H9 (cell line): Measurements from ENCODE around the gene WDFY3. TPM values are rescaled to one million over a fixed set of nuclear protein-coding genes. Genes with fewer than 3 reads are reported as not detected.

Experiments
- DNase-seq: peaks from one replicate; pipeline ENCODE4 v3.0.0-alpha.2; 2017
- H2AFZ ChIP-seq: one replicate; pipeline ENCODE4 v1.6.1; 2013; ENCODE audit warnings: mild to moderate bottlenecking, low read length, control low read depth, moderate library complexity
- H2AK5ac ChIP-seq: 2 replicates; pipeline ENCODE4 v1.6.1; 2013; ENCODE audit warnings: low read length, control low read depth, mixed read lengths; ENCODE audit not compliant: insufficient read length
- H2BK120ac ChIP-seq: one replicate; pipeline ENCODE4 v1.6.1; 2013; ENCODE audit warnings: low read depth, mild to moderate bottlenecking, low read length, control low read depth, inconsistent platforms; ENCODE audit not compliant: poor library complexity, severe bottlenecking
- H2BK12ac ChIP-seq: 2 replicates; pipeline ENCODE4 v1.6.1; 2013; ENCODE audit warnings: low read length, control low read depth, mixed read lengths, low read depth; ENCODE audit not compliant: insufficient read length
- H2BK15ac ChIP-seq: 2 replicates; pipeline ENCODE4 v1.6.1; 2013; ENCODE audit warnings: low read depth, low read length, control low read depth
- H2BK20ac ChIP-seq: one replicate; pipeline ENCODE4 v1.6.1; 2013; ENCODE audit warnings: low read depth, mild to moderate bottlenecking, low read length, control low read depth, inconsistent platforms; ENCODE audit not compliant: poor library complexity, severe bottlenecking
- H2BK5ac ChIP-seq: 2 replicates; pipeline ENCODE4 v1.6.1; 2013; ENCODE audit warnings: low read length, control low read depth, mixed read lengths; ENCODE audit not compliant: insufficient read length
- H3K14ac ChIP-seq: 2 replicates; pipeline ENCODE4 v1.6.1; 2013; ENCODE audit warnings: low read length, control low read depth; ENCODE audit not compliant: insufficient read depth
- H3K18ac ChIP-seq: 2 replicates; pipeline ENCODE4 v1.6.1; 2013; ENCODE audit warnings: low read depth, mild to moderate bottlenecking, mixed read lengths, low read length, control low read depth; ENCODE audit not compliant: insufficient read length
- H3K23ac ChIP-seq: 2 replicates; pipeline ENCODE4 v1.6.1; 2013; ENCODE audit warnings: low read length, control low read depth, mixed read lengths, low read depth; ENCODE audit not compliant: insufficient read length
- H3K23me2 ChIP-seq: 2 replicates; pipeline ENCODE4 v1.6.1; 2013; ENCODE audit warnings: low read depth, mild to moderate bottlenecking, mixed read lengths, low read length, control low read depth; ENCODE audit not compliant: insufficient read length, poor library complexity, severe bottlenecking
- H3K27ac ChIP-seq: 2 replicates; pipeline ENCODE4 v1.5.1; 2013; ENCODE audit warnings: low read length, control low read depth, mixed read lengths, low read depth; ENCODE audit not compliant: insufficient read length
- H3K27me3 ChIP-seq: 2 replicates; pipeline ENCODE4 v1.6.1; 2013; ENCODE audit warnings: low read length, control low read depth, inconsistent platforms; ENCODE audit not compliant: insufficient read depth
- H3K4ac ChIP-seq: 2 replicates; pipeline ENCODE4 v1.6.1; 2013; ENCODE audit warnings: low read depth, mild to moderate bottlenecking, control low read depth, inconsistent platforms, low read length, moderate library complexity
- H3K4me1 ChIP-seq: 2 replicates; pipeline ENCODE4 v1.6.1; 2013; ENCODE audit warnings: low read length, control low read depth, inconsistent platforms; ENCODE audit not compliant: insufficient read depth
- H3K4me2 ChIP-seq: 2 replicates; pipeline ENCODE4 v1.6.1; 2013; ENCODE audit warnings: low read length, control low read depth, mixed read lengths; ENCODE audit not compliant: insufficient read length, insufficient read depth
- H3K56ac ChIP-seq: 2 replicates; pipeline ENCODE4 v1.6.1; 2013; ENCODE audit warnings: low read depth, mild to moderate bottlenecking, mixed read lengths, low read length, control low read depth; ENCODE audit not compliant: insufficient read length
- H3K79me1 ChIP-seq: 2 replicates; pipeline ENCODE4 v1.6.1; 2013; ENCODE audit warnings: low read depth, mild to moderate bottlenecking, moderate library complexity, low read length, control low read depth, inconsistent platforms; ENCODE audit not compliant: insufficient read depth, poor library complexity, severe bottlenecking
- H3K79me2 ChIP-seq: 2 replicates; pipeline ENCODE4 v1.6.1; 2013; ENCODE audit warnings: low read length, control low read depth, inconsistent platforms; ENCODE audit not compliant: insufficient read depth
- H3K9ac ChIP-seq: 2 replicates; pipeline ENCODE4 v1.6.1; 2013; ENCODE audit warnings: low read length, control low read depth, mixed read lengths; ENCODE audit not compliant: insufficient read length; ENCODE audit errors: extremely low read depth
- H3K9me3 ChIP-seq: one replicate; pipeline ENCODE4 v1.6.1; 2013; ENCODE audit warnings: low read depth, low read length, inconsistent platforms; ENCODE audit not compliant: control insufficient read depth
- H3T11ph ChIP-seq: one replicate; pipeline ENCODE4 v1.6.1; 2013; ENCODE audit warnings: mild to moderate bottlenecking, low read length, control low read depth, inconsistent platforms
- H4K20me1 ChIP-seq: one replicate; pipeline ENCODE4 v1.6.1; 2013; ENCODE audit not compliant: control insufficient read depth, insufficient read length, insufficient read depth
- H4K5ac ChIP-seq: 2 replicates; pipeline ENCODE4 v1.6.1; 2013; ENCODE audit warnings: low read depth, mild to moderate bottlenecking, mixed read lengths, low read length, control low read depth; ENCODE audit not compliant: insufficient read length
- H4K8ac ChIP-seq: replicated peaks from 2 replicates; pipeline ENCODE4 v1.6.1; 2013; ENCODE audit warnings: low read length, control low read depth, mixed read lengths, low read depth; ENCODE audit not compliant: insufficient read length
- H4K91ac ChIP-seq: 2 replicates; pipeline ENCODE4 v1.6.1; 2013; ENCODE audit warnings: low read depth, mild to moderate bottlenecking, moderate library complexity, mixed read lengths, low read length, control low read depth; ENCODE audit not compliant: insufficient read length
- H3K27ac Mint-ChIP-seq, 3 experiments: 2 replicates in 2 of 3; 3 replicates in 1 of 3; pipeline ENCODE4 v1.8.0; 2020 to 2021; ENCODE audit warnings: mixed read lengths in 3 of 3, mild to moderate bottlenecking in 1 of 3, moderate library complexity in 1 of 3
- H3K27me3 Mint-ChIP-seq: 2 replicates; pipeline ENCODE4 v1.8.0; 2021; ENCODE audit warnings: low read depth, mild to moderate bottlenecking, moderate library complexity, mixed read lengths
- H3K36me3 Mint-ChIP-seq, 3 experiments: 2 replicates in 2 of 3; 3 replicates in 1 of 3; pipeline ENCODE4 v1.8.0; 2020 to 2021; ENCODE audit warnings: low read depth in 3 of 3, mixed read lengths in 3 of 3; ENCODE audit not compliant: insufficient read depth in 1 of 3
- H3K4me1 Mint-ChIP-seq, 2 experiments: 2 replicates each; pipeline ENCODE4 v1.8.0; 2020; ENCODE audit warnings: mixed read lengths in 2 of 2
- H3K4me3 Mint-ChIP-seq, 2 experiments: 2 replicates in 1 of 2; 3 replicates in 1 of 2; pipeline ENCODE4 v1.8.0; 2020 to 2021; ENCODE audit warnings: mild to moderate bottlenecking in 2 of 2, mixed read lengths in 2 of 2, moderate library complexity in 1 of 2
- H3K9me3 Mint-ChIP-seq, 2 experiments: 2 replicates in 1 of 2; 3 replicates in 1 of 2; pipeline ENCODE4 v1.8.0; 2020; ENCODE audit warnings: mild to moderate bottlenecking in 2 of 2, mixed read lengths in 2 of 2, moderate library complexity in 1 of 2
- CTCF ChIP-seq: fragments of 200-600 bp; sonication (generic); conservative IDR thresholded peaks from 3 replicates; pipeline ENCODE4 v1.8.0; 2021; ENCODE audit warnings: antibody characterized with exemption, mild to moderate bottlenecking
- WGBS: extraction: QIAGEN DNeasy Blood & Tissue Kit; methylation state at CpG from one replicate; pipeline ENCODE4 v1.1.7; 2013; ENCODE audit warnings: missing lambda C conversion rate, low lambda C conversion rate, mixed read lengths; ENCODE audit not compliant: insufficient read length; ENCODE audit errors: extremely low coverage; 5-methylcytosine and 5-hydroxymethylcytosine counted together
- total RNA-seq: library from RNA; stranded (reverse); gene quantifications from 2 replicates; pipeline ENCODE4 v1.2.1, GENCODE V29; 2021

The WDFY3 gene
- total RNA-seq, 1 experiment from 2014 or later = 54.6 TPM

DNA sequence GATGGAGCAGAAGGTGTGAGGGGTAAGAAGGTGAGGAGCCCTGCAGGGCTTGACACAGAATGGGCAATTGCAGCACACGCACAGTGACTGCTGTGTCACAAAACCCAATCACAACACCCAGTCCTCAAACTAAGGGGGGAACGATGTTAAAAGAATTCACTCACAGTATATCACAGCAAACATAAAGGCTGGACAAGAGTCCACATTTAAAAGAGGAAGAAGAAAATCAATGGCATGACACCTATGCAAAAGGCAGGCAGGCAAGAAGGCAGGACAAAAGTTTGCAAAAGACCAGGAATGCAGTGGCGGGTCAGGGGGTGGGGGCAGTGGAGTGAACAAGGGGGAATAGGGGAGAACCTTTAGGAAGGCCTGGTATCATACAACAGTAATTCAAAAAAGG lies 305.9 kb downstream of the WDFY3 start:
- no peak overlapping the region for H3K4me3 Mint-ChIP-seq
- no peak overlapping the region for H4K8ac ChIP-seq
- no peak for TF ChIP-seq CTCF
- H3K23ac ChIP-seq = no peak overlapping the region
- no peak overlapping the region for H3K4ac ChIP-seq
- H3K27me3 ChIP-seq = no peaks in the 10 kb centered on the region
- H3K14ac ChIP-seq = no peak overlapping the region
- H4K5ac ChIP-seq = no peak overlapping the region
- H3K36me3 Mint-ChIP-seq = peaks cover 40 to 62% (median 44%) of the 10 kb centered on the region in 3 experiments
- WGBS = no CpG with 5 or more reads among the region's 3 CpGs
- H3K4me1 ChIP-seq = peaks cover 3% of the 10 kb centered on the region; the same call in 1 of the 2 replicates
- no peak overlapping the region for H3K18ac ChIP-seq
- H3K27ac ChIP-seq = no peak overlapping the region
- H4K20me1 ChIP-seq = no peaks in the 10 kb centered on the region
- no peak overlapping the region for H2BK120ac ChIP-seq
- no peak overlapping the region for H2BK20ac ChIP-seq
- H3K9me3 ChIP-seq = peaks cover 6% of the 10 kb centered on the region
- no peak for DNase-seq
- H3T11ph ChIP-seq = no peak overlapping the region
- H2BK15ac ChIP-seq = no peak overlapping the region
- no peak overlapping the region for H4K91ac ChIP-seq
- no peak overlapping the region for H3K4me2 ChIP-seq
- no peak overlapping the region for H2AK5ac ChIP-seq
- no peaks in the 10 kb centered on the region for H3K23me2 ChIP-seq
- no peaks in the 10 kb centered on the region for H3K79me1 ChIP-seq
- peaks cover 11 to 15% of the 10 kb centered on the region in 2 experiments for H3K4me1 Mint-ChIP-seq
- no peak overlapping the region for H2AFZ ChIP-seq
- peaks cover 39 to 42% of the 10 kb centered on the region in 2 experiments for H3K9me3 Mint-ChIP-seq
- no peaks in the 10 kb centered on the region; the same call in 1 of the 2 replicates for H3K27me3 Mint-ChIP-seq
- no peak overlapping the region for H3K56ac ChIP-seq
- no peak overlapping the region for H3K27ac Mint-ChIP-seq
- H3K9ac ChIP-seq = no peak overlapping the region
- H3K79me2 ChIP-seq = no peaks in the 10 kb centered on the region
- no peak overlapping the region for H2BK5ac ChIP-seq
- H2BK12ac ChIP-seq = no peak overlapping the region
